Panc1 (cell line): ENCODE measurements around the gene MYCBP2. TPM values are rescaled to one million over a fixed set of nuclear protein-coding genes. Genes with fewer than 3 reads are reported as not detected.
"Not testable (repeated sequence)": the region's sequence is repeated elsewhere in the genome, so short reads cannot be mapped to it uniquely, and the experiment has no call there.

Experiments
- ATAC-seq: fragments of 200-7000 bp; cut with Tn5 transposase; 2 replicates; pipeline ENCODE4 v1.9.1; 2020; ENCODE audit warnings: mild to moderate bottlenecking, moderate library complexity
- BruUV-seq: library from RNA; stranded (reverse); fragments of 400-500 nt; replicated peaks from 2 replicates; lab custom pipeline; 2021; lab: Mats Ljungman, UMichigan
- CTCF ChIA-PET: fragments of 300-600 bp; sonication (Branson Sonifier 250); formaldehyde crosslinking; loops from one replicate; lab custom pipeline; 2022; ENCODE audit warnings: antibody characterized with exemption; lab: Charles Lee
- POLR2A ChIA-PET: fragments of 300-600 bp; sonication (Branson Sonifier 250); formaldehyde crosslinking; loops from one replicate; lab custom pipeline; 2022; ENCODE audit warnings: antibody characterized with exemption; lab: Charles Lee
- DNase-seq: peaks from one replicate; pipeline ENCODE4 v3.0.0-alpha.2; 2010; ENCODE audit warnings: low read depth, low spot score
- H3K27ac ChIP-seq: 2 replicates; pipeline ENCODE4 v1.5.1; 2011; ENCODE audit warnings: mild to moderate bottlenecking, low read length, inconsistent platforms
- H3K27me3 ChIP-seq: fragments of 200-500 bp; sonication (Bioruptor generic); 2 replicates; pipeline ENCODE4 v1.6.0; 2014; ENCODE audit warnings: low read length, inconsistent platforms; ENCODE audit not compliant: control insufficient read depth, insufficient read depth
- H3K36me3 ChIP-seq: fragments of 200-500 bp; sonication (Bioruptor generic); 2 replicates; pipeline ENCODE4 v1.5.1; 2014; ENCODE audit warnings: inconsistent platforms, mild to moderate bottlenecking, low read length, moderate library complexity; ENCODE audit not compliant: control insufficient read depth, insufficient read depth
- H3K4me1 ChIP-seq: 2 replicates; pipeline ENCODE4 v1.5.1; 2011; ENCODE audit warnings: inconsistent platforms, mild to moderate bottlenecking, low read length, moderate library complexity; ENCODE audit not compliant: control insufficient read depth, insufficient read depth
- H3K4me3 ChIP-seq, 2 experiments: 2 replicates each; pipeline ENCODE4 v1.5.1; 2011 to 2012; ENCODE audit warnings: low read depth in 2 of 2, low read length in 2 of 2, mild to moderate bottlenecking in 2 of 2, inconsistent platforms in 1 of 2, moderate library complexity in 1 of 2
- H3K9me3 ChIP-seq: fragments of 200-500 bp; sonication (Bioruptor generic); 2 replicates; pipeline ENCODE4 v1.5.1; 2014; ENCODE audit warnings: low read depth, mild to moderate bottlenecking, inconsistent platforms, low read length, moderate library complexity; ENCODE audit not compliant: control insufficient read depth, insufficient read depth
- CTCF ChIP-seq: fragments of 450-650 bp; IDR thresholded peaks from 2 replicates; pipeline ENCODE4 v1.5.1; 2017; ENCODE audit warnings: mild to moderate bottlenecking
- POLR2AphosphoS5 ChIP-seq: IDR thresholded peaks from 2 replicates; pipeline ENCODE4 v1.6.1; 2012; ENCODE audit warnings: mild to moderate bottlenecking, low read depth, low read length, moderate library complexity
- REST ChIP-seq, 2 experiments: IDR thresholded peaks; 2 replicates each; pipeline ENCODE4 v1.6.1; 2011 to 2012; ENCODE audit warnings: low read depth in 2 of 2, control low read depth in 1 of 2, low read length in 1 of 2, mild to moderate bottlenecking in 1 of 2, moderate library complexity in 1 of 2; ENCODE audit not compliant: insufficient read depth in 1 of 2
- SIN3A ChIP-seq: IDR thresholded peaks from 2 replicates; pipeline ENCODE4 v1.6.1; 2012; ENCODE audit warnings: low read depth, mild to moderate bottlenecking, low read length, moderate library complexity, borderline replicate concordance; ENCODE audit not compliant: insufficient read depth
- TCF7L2 ChIP-seq: IDR thresholded peaks from 2 replicates; pipeline ENCODE4 v1.6.1; 2011; ENCODE audit warnings: mild to moderate bottlenecking, low read depth, low read length, inconsistent platforms
- in situ Hi-C: cut with HindIII; loops from 2 replicates; pipeline ENCODE4 v1.10.0; 2016; ENCODE audit warnings: low sequenced_read_pairs, low pct_unique_long_range_greater_than_20kb
- intact Hi-C: fragments of 100-400 bp; cut with micrococcal nuclease; formaldehyde crosslinking; loops from one replicate; pipeline ENCODE4 v1.10.0; 2022; ENCODE audit not compliant: unreplicated experiment
- total RNA-seq: library from RNA; stranded (reverse); gene quantifications from one replicate; pipeline ENCODE4 v1.2.1, GENCODE V29; 2021; ENCODE audit not compliant: unreplicated experiment

Gene MYCBP2
- total RNA-seq, 1 experiment from 2014 or later = 41.4 TPM

DNA sequence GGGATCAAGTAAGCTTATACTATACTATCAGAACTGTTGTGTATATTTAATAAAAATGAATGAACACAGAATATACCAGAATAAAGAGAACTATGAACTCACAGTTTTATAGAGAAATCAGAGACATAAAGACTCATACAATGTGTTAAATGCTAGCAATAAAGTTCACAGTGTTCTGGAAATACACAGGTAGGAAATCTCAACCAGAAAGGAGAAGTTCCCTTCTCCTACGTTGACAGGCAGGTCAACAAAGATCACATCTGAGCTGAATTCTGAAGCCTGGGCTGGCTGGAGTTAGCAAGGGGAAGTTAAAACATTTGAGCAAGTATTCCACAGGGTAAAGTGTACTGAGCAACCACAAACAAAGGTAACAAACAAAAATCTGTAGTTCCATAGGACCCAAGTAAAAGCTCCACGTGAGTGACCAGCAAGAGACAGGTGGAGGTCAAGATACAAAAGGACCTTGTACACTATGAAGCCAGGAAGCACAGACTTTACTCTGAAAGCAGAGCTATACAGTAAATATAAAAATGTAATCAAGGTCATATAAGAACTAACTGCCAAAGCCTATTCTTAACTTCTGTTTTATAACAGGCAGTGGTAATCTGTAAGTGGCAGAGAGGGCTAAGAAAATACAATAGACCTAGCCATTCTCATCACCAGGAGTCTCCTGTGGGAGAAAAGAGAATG is 312.9 kb downstream of the MYCBP2 start:
- no peak overlapping the region for H3K27ac ChIP-seq
- BruUV-seq = no TSS peak
- no peak for DNase-seq
- no peaks in the 10 kb centered on the region for H3K27me3 ChIP-seq
- peaks cover 31% of the 10 kb centered on the region for H3K36me3 ChIP-seq
- intact Hi-C loops (no loop called here), in situ Hi-C loops (no loop called here)
- no peak overlapping the region for H3K4me3 ChIP-seq
- no peak for TF ChIP-seq TCF7L2
- TF ChIP-seq SIN3A = no peak
- no peak for TF ChIP-seq POLR2AphosphoS5
- TF ChIP-seq CTCF = no peak
- TF ChIP-seq REST (IDR thresholded peaks at IDR 0.05; ENCODE audit: insufficient read depth in 1 of 2, low read depth in 2 of 2, low read length in 1 of 2) = no peak
- H3K4me1 ChIP-seq = no peaks in the 10 kb centered on the region
- ChIA-PET CTCF (no interaction called here), POLR2A (no interaction called here)
- no peak for ATAC-seq
- H3K9me3 ChIP-seq = no peaks in the 10 kb centered on the region

DNA sequence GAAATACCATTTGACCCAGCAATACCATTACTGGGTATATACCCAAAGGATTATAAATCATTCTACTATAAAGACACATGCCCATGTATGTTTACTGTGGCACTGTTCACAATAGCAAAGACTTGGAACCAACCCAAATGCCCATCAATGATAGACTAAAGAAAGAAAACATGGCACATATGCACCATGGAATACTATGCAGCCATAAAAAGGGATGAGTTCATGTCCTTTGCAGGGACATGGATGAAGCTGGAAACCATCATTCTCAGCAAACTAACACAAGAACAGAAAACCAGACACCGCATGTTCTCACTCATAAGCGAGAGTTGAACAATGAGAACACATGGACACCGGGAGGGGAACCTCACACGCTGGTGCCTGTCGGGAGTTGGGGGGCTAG is 317.2 kb downstream of the MYCBP2 start:
- BruUV-seq, H3K27me3 ChIP-seq, H3K9me3 ChIP-seq, intact Hi-C loops, H3K4me1 ChIP-seq, H3K27ac ChIP-seq, DNase-seq, POLR2A ChIA-PET, H3K4me3 ChIP-seq, CTCF ChIA-PET, in situ Hi-C loops, ATAC-seq: not testable (repeated sequence)
- H3K36me3 ChIP-seq = peaks cover 12% of the 10 kb centered on the region

DNA sequence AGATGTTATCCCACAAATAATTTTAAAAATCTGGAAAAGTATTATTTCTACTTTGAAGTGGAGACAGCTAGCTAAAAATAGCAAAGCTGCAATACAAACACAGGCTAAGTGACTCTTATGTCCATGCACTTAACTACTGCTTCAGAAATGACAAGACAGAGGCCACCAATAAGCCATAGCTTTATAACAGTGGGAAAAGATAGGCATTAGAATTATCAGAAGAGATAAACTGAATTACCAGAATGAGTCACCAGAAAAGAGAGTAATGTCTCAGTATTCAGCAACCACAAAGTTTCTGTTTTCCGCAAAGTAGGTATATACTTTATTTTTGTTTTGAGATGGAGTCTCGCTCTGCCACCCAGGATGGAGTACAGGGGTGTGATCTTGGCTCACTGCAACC is 317.9 kb downstream of the MYCBP2 start:
- Histone ChIP-seq H3K4me3 (no peak overlapping the region), H3K36me3 (peaks cover 9% of the 10 kb centered on the region), H3K4me1 (no peaks in the 10 kb centered on the region), H3K9me3 (no peaks in the 10 kb centered on the region), H3K27me3 (no peaks in the 10 kb centered on the region), H3K27ac (no peak overlapping the region)
- in situ Hi-C loops = no loop called here
- intact Hi-C loops = no loop called here
- TF ChIP-seq REST (IDR thresholded peaks at IDR 0.05; ENCODE audit: insufficient read depth in 1 of 2, low read depth in 2 of 2, low read length in 1 of 2) (no peak), POLR2AphosphoS5 (no peak), CTCF (no peak), TCF7L2 (no peak), SIN3A (no peak)
- DNase-seq (no peak), ATAC-seq (no peak)
- CTCF ChIA-PET = no interaction called here
- POLR2A ChIA-PET = no interaction called here
- BruUV-seq = no TSS peak

GRCh38 chr13:77008337-77008736 is 318.6 kb downstream of the MYCBP2 start:
- H3K27me3 ChIP-seq, H3K4me1 ChIP-seq, ATAC-seq, H3K36me3 ChIP-seq, POLR2A ChIA-PET, DNase-seq, in situ Hi-C loops, H3K27ac ChIP-seq, BruUV-seq, H3K9me3 ChIP-seq, H3K4me3 ChIP-seq, CTCF ChIA-PET, intact Hi-C loops: not testable (repeated sequence)
